Choroid plexus epithelial cell (primary cell): ENCODE data around the gene ATP1B1.
"Not testable (repeated sequence)": the region's sequence is repeated elsewhere in the genome, so short reads cannot be mapped to it uniquely, and the experiment has no call there.

ENCODE experiments used
- DNase-seq: peaks from one replicate; pipeline ENCODE4 v3.0.0-alpha.2; 2010; ENCODE audit warnings: low read depth
- H3K4me3 ChIP-seq: 2 replicates; pipeline ENCODE4 v1.5.1; 2011; ENCODE audit warnings: low read depth, mild to moderate bottlenecking, control low read depth, low read length, moderate library complexity
- CTCF ChIP-seq: conservative IDR thresholded peaks from 2 replicates; pipeline ENCODE4 v1.5.1; 2011; ENCODE audit warnings: low read depth, mild to moderate bottlenecking, control low read depth, inconsistent platforms, low read length, moderate library complexity

Gene ATP1B1

GRCh38 chr1:169156580-169156979 is 50.1 kb downstream of the ATP1B1 start:
- H3K4me3 ChIP-seq, result no peak overlapping the region
- no peak for DNase-seq

GRCh38 chr1:169160845-169161495 is 54.5 kb downstream of the ATP1B1 start:
- no peak overlapping the region for H3K4me3 ChIP-seq
- no peak for TF ChIP-seq CTCF
- DNase-seq, result peak; percentile 21

More at GRCh38 chr1:169156580-169156979, 50.1 kb downstream of the ATP1B1 start:
- TF ChIP-seq CTCF, result no peak

- no peak for TF ChIP-seq CTCF
- peak; percentile 44 for DNase-seq
Measured at GRCh38 chr1:169161496-169162194, 55.2 kb downstream of the ATP1B1 start.

GRCh38 chr1:169163059-169163458 is 56.6 kb downstream of the ATP1B1 start:
- TF ChIP-seq CTCF, result no peak
- DNase-seq, result no peak
- H3K4me3 ChIP-seq, result no peak overlapping the region

More at GRCh38 chr1:169161496-169162194, 55.2 kb downstream of the ATP1B1 start:
- no peak overlapping the region for H3K4me3 ChIP-seq

GRCh38 chr1:169175461-169175860 is 69.0 kb downstream of the ATP1B1 start:
- DNase-seq, result no peak
- no peak for TF ChIP-seq CTCF
- no peak overlapping the region for H3K4me3 ChIP-seq

- not testable (repeated sequence) for H3K4me3 ChIP-seq, DNase-seq
Measured at GRCh38 chr1:169179431-169179830, 72.9 kb downstream of the ATP1B1 start.

GRCh38 chr1:169180174-169180573 is 73.7 kb downstream of the ATP1B1 start:
- H3K4me3 ChIP-seq, result no peak overlapping the region
- no peak for DNase-seq
- no peak for TF ChIP-seq CTCF
